ENCODE data around the gene MRPS23. TPM values are rescaled to one million over a fixed set of nuclear protein-coding genes. Genes with fewer than 3 reads are reported as not detected.
A peak's percentile ranks its signal among the peaks of the same experiment; 100 is the strongest.

MRPS23 gene
- total and polyA plus RNA-seq, 2 of the 13 experiments (the other 11 are each of a cell fraction or from before 2014, with no cell fraction given) = 63.2 to 181 TPM

DNA sequence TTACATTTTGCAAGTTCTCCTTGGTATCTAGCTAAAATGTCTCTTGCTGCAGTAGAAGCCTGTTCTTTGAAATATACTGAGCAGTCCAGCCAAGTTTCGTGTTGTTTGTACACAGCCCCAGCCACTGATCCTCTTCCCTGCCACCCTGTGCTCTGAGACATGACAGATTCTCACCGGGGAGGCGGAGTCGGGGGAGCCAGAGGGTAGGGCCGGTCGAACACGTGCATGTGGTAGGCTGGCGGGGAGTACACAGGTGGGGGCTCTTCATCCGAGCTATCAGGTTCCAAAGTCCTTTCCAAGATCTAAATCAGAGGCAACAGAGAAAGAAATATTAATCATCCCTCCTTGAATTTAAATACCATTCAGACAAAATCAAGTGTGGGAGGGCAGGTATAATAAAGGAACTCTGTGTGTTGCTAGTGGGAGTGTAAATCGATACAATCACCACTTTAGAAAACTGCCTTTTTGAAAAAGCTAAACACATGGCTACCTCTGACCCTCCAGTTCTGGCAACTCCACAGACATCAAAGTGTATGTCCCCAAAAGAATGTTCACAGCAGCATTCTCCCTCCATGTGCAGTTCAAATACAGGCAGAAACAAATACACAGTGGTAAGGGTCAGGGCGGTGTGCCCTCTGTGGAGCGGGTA is 29.7 kb upstream of the MRPS23 start (continued):
- peak; percentile 18; the same call in 1 of the 2 replicates for TF ChIP-seq FOXJ3 (CRISPR knock-in tag; IDR thresholded peaks at IDR 0.05; ENCODE audit: borderline replicate concordance)
- TF ChIP-seq KLF9 (CRISPR knock-in tag; IDR thresholded peaks at IDR 0.05; ENCODE audit: low read depth) = no peak
- 0 out of 2 replicates have a peak, but pooled peaks have one; percentile 59 for TF ChIP-seq NFIC (IDR thresholded peaks at IDR 0.05; ENCODE audit: low read length)
- TF ChIP-seq ZSCAN20 (CRISPR knock-in tag; IDR thresholded peaks at IDR 0.05; ENCODE audit: borderline replicate concordance) = no peak
- no peak for TF ChIP-seq TMF1 (CRISPR knock-in tag; IDR thresholded peaks at IDR 0.05; ENCODE audit: low read depth)
- TF ChIP-seq, protein P1, sequence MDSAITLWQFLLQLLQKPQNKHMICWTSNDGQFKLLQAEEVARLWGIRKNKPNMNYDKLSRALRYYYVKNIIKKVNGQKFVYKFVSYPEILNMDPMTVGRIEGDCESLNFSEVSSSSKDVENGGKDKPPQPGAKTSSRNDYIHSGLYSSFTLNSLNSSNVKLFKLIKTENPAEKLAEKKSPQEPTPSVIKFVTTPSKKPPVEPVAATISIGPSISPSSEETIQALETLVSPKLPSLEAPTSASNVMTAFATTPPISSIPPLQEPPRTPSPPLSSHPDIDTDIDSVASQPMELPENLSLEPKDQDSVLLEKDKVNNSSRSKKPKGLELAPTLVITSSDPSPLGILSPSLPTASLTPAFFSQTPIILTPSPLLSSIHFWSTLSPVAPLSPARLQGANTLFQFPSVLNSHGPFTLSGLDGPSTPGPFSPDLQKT (CRISPR knock-in tag; IDR thresholded peaks at IDR 0.05; ENCODE audit: borderline replicate concordance) = no peak
- no peak for TF ChIP-seq THYN1 (CRISPR knock-in tag; IDR thresholded peaks at IDR 0.05; ENCODE audit: borderline replicate concordance, low read depth)
- no peak for TF ChIP-seq ZNF264 (CRISPR knock-in tag; IDR thresholded peaks at IDR 0.05)
- TF ChIP-seq RBM22 (optimal IDR thresholded peaks at IDR 0.05; ENCODE audit: low read length) = no peak
- TF ChIP-seq, protein P2, sequence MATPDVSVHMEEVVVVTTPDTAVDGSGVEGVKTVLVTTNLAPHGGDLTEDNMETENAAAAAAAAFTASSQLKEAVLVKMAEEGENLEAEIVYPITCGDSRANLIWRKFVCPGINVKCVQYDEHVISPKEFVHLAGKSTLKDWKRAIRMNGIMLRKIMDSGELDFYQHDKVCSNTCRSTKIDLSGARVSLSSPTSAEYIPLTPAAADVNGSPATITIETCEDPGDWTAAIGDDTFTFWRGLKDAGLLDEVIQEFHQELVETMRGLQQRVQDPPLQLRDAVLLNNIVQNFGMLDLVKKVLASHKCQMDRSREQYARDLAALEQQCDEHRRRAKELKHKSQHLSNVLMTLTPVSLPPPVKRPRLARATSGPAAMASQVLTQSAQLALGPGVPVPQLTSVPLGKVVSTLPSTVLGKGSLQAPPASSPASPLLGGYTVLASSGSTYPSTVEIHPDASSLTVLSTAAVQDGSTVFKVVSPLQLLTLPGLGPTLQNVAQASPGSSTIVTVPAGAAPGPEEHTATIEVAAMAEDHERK (CRISPR knock-in tag; IDR thresholded peaks at IDR 0.05; ENCODE audit: low read depth) = no peak
- no peak for TF ChIP-seq HOMEZ (CRISPR knock-in tag; IDR thresholded peaks at IDR 0.05; ENCODE audit: low read depth)
- TF ChIP-seq FOXA3 (CRISPR knock-in tag; IDR thresholded peaks at IDR 0.05) = peak; percentile 4; the same call in 1 of the 2 replicates
- TF ChIP-seq IKZF1 (IDR thresholded peaks at IDR 0.05) = no peak
- TF ChIP-seq MYC (CRISPR knock-in tag; IDR thresholded peaks at IDR 0.05; ENCODE audit: borderline replicate concordance) = peak; percentile 93
- TF ChIP-seq ZNF138 (CRISPR knock-in tag; IDR thresholded peaks at IDR 0.05; ENCODE audit: low read depth) = no peak
- TF ChIP-seq ZFP62 (CRISPR knock-in tag; IDR thresholded peaks at IDR 0.05) = no peak
- TF ChIP-seq BHLHE40 (IDR thresholded peaks at IDR 0.05; ENCODE audit: low read length) = peak; percentile 91
- TF ChIP-seq ZNF563 (CRISPR knock-in tag; IDR thresholded peaks at IDR 0.05) = no peak
- TF ChIP-seq, protein P3, sequence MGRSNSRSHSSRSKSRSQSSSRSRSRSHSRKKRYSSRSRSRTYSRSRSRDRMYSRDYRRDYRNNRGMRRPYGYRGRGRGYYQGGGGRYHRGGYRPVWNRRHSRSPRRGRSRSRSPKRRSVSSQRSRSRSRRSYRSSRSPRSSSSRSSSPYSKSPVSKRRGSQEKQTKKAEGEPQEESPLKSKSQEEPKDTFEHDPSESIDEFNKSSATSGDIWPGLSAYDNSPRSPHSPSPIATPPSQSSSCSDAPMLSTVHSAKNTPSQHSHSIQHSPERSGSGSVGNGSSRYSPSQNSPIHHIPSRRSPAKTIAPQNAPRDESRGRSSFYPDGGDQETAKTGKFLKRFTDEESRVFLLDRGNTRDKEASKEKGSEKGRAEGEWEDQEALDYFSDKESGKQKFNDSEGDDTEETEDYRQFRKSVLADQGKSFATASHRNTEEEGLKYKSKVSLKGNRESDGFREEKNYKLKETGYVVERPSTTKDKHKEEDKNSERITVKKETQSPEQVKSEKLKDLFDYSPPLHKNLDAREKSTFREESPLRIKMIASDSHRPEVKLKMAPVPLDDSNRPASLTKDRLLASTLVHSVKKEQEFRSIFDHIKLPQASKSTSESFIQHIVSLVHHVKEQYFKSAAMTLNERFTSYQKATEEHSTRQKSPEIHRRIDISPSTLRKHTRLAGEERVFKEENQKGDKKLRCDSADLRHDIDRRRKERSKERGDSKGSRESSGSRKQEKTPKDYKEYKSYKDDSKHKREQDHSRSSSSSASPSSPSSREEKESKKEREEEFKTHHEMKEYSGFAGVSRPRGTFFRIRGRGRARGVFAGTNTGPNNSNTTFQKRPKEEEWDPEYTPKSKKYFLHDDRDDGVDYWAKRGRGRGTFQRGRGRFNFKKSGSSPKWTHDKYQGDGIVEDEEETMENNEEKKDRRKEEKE (IDR thresholded peaks at IDR 0.05) = no peak
- no peak; the same call in 1 of the 2 replicates for TF ChIP-seq GATAD1 (CRISPR knock-in tag; IDR thresholded peaks at IDR 0.05)
- TF ChIP-seq NR2F2 (IDR thresholded peaks at IDR 0.05; ENCODE audit: borderline replicate concordance, low read depth) = peak; percentile 83
- no peak for TF ChIP-seq REPIN1 (CRISPR knock-in tag; IDR thresholded peaks at IDR 0.05; ENCODE audit: borderline replicate concordance, low read depth)
- no peak for TF ChIP-seq SMAD9 (CRISPR knock-in tag; IDR thresholded peaks at IDR 0.05)
- TF ChIP-seq GTF2F1 (IDR thresholded peaks at IDR 0.05; ENCODE audit: low read length) = no peak
- no peak for TF ChIP-seq ZNF274 (CRISPR knock-in tag; IDR thresholded peaks at IDR 0.05)

All from HepG2 (cell line).